ENCODE data around the gene KRT27.
A peak's percentile ranks its signal among the peaks of the same experiment; 100 is the strongest.

The KRT27 gene

GRCh38 chr17:40806131-40806530 is 23.8 kb upstream of the KRT27 start:
- no peak for DNase-seq

GRCh38 chr17:40803617-40804082 is 21.3 kb upstream of the KRT27 start:
- peak; percentile 82 for DNase-seq

GRCh38 chr17:40801157-40801556 is 18.8 kb upstream of the KRT27 start:
- DNase-seq = no peak

GRCh38 chr17:40800381-40800780 is 18.0 kb upstream of the KRT27 start:
- no peak for DNase-seq

- no peak for DNase-seq
Observed at GRCh38 chr17:40799859-40800258, 17.5 kb upstream of the KRT27 start, which contains the start of gene KRT28. TSS of gene KRT28 (minus strand) at chr17:40799959. CDS start at chr17:40799893, 66 bp downstream.

- DNase-seq = no peak
Observed at GRCh38 chr17:40796846-40797245, 14.5 kb upstream of the KRT27 start.

- no peak for DNase-seq
Observed at GRCh38 chr17:40795019-40795667, 12.8 kb upstream of the KRT27 start.

- no peak for DNase-seq
Observed at GRCh38 chr17:40794466-40794865, 12.1 kb upstream of the KRT27 start.

GRCh38 chr17:40793832-40794231 is 11.5 kb upstream of the KRT27 start:
- peak; percentile 68 for DNase-seq

GRCh38 chr17:40791787-40792436 is 9.6 kb upstream of the KRT27 start:
- no peak for DNase-seq

GRCh38 chr17:40791111-40791510 is 8.8 kb upstream of the KRT27 start:
- no peak for DNase-seq

- DNase-seq = peak; percentile 44
Observed at GRCh38 chr17:40779181-40779909, 3.0 kb downstream of the KRT27 start.

GRCh38 chr17:40778461-40778860 is 3.9 kb downstream of the KRT27 start:
- no peak for DNase-seq

- no peak for DNase-seq
Observed at GRCh38 chr17:40777971-40778370, 4.4 kb downstream of the KRT27 start.

GRCh38 chr17:40777459-40777858 is 4.9 kb downstream of the KRT27 start:
- no peak for DNase-seq

- no peak for DNase-seq
Observed at GRCh38 chr17:40775945-40776344, 6.4 kb downstream of the KRT27 start.

- DNase-seq = no peak
Observed at GRCh38 chr17:40772101-40772500, 10.2 kb downstream of the KRT27 start, which contains the start of gene KRT26. TSS of gene KRT26 (minus strand) at chr17:40772201. CDS start at chr17:40772113, 88 bp downstream.

- DNase-seq = no peak
Observed at GRCh38 chr17:40765657-40766056, 16.7 kb downstream of the KRT27 start.

- no peak for DNase-seq
Observed at GRCh38 chr17:40763752-40764151, 18.6 kb downstream of the KRT27 start.

GRCh38 chr17:40760105-40761016 is 22.0 kb downstream of the KRT27 start:
- DNase-seq = no peak

- no peak for DNase-seq
Observed at GRCh38 chr17:40755231-40755630, 27.1 kb downstream of the KRT27 start, which contains the start of gene KRT25. TSS of gene KRT25 (minus strand) at chr17:40755331. CDS start at chr17:40755271, 60 bp downstream.

GRCh38 chr17:40753804-40754203 is 28.5 kb downstream of the KRT27 start:
- no peak for DNase-seq

- DNase-seq = no peak
Observed at GRCh38 chr17:40751065-40751464, 31.3 kb downstream of the KRT27 start.

Measured in NCI-H510A treated with DMSO at 0.1 percent for 48 hours (cell line).